A673 (cell line): ENCODE data around the gene SH3RF3. TPM values are rescaled to one million over a fixed set of nuclear protein-coding genes. Genes with fewer than 3 reads are reported as not detected.

Source experiments
- BruUV-seq: library from RNA; stranded (reverse); fragments of 400-500 nt; replicated peaks from 2 replicates; lab custom pipeline; 2021; lab: Mats Ljungman, UMichigan
- CTCF ChIA-PET: fragments of 300-600 bp; sonication (Branson Sonifier 250); formaldehyde crosslinking; loops from one replicate; lab custom pipeline; 2022; ENCODE audit warnings: antibody characterized with exemption; lab: Charles Lee
- POLR2A ChIA-PET: fragments of 300-600 bp; sonication (Branson Sonifier 250); formaldehyde crosslinking; loops from one replicate; lab custom pipeline; 2022; ENCODE audit warnings: antibody characterized with exemption; ENCODE audit not compliant: low non-redundant PET; lab: Charles Lee
- DNase-seq: peaks from one replicate; pipeline ENCODE4 v3.0.0-alpha.2; 2015; ENCODE audit warnings: low spot score
- H3K27ac ChIP-seq: fragments of 200-600 bp; sonication (generic); 2 replicates; pipeline ENCODE4 v1.5.1; 2016; ENCODE audit warnings: mixed run types, low read depth, mild to moderate bottlenecking, mixed read lengths, antibody characterized with exemption, low read length; ENCODE audit not compliant: poor library complexity, severe bottlenecking
- H3K27me3 ChIP-seq: fragments of 200-600 bp; sonication (generic); replicated peaks from 2 replicates; pipeline ENCODE4 v1.6.1; 2017; ENCODE audit warnings: mixed run types, low read depth, mild to moderate bottlenecking, mixed read lengths, antibody characterized with exemption, low read length; ENCODE audit not compliant: insufficient read depth, poor library complexity
- H3K36me3 ChIP-seq: fragments of 200-600 bp; sonication (generic); 2 replicates; pipeline ENCODE4 v1.6.1; 2016; ENCODE audit warnings: mixed run types, mild to moderate bottlenecking, mixed read lengths, antibody characterized with exemption, low read length; ENCODE audit not compliant: insufficient read depth, poor library complexity, severe bottlenecking
- H3K4me1 ChIP-seq: fragments of 200-600 bp; sonication (generic); 2 replicates; pipeline ENCODE4 v1.6.1; 2017; ENCODE audit warnings: mixed run types, mild to moderate bottlenecking, mixed read lengths, antibody characterized with exemption, low read length; ENCODE audit not compliant: insufficient read depth, poor library complexity, severe bottlenecking
- H3K4me3 ChIP-seq: fragments of 200-600 bp; sonication (generic); 2 replicates; pipeline ENCODE4 v1.5.1; 2016; ENCODE audit warnings: low read depth, mixed run types, mild to moderate bottlenecking, mixed read lengths, low read length; ENCODE audit not compliant: poor library complexity, severe bottlenecking
- H3K9me3 ChIP-seq: fragments of 200-600 bp; sonication (generic); 2 replicates; pipeline ENCODE4 v1.6.1; 2016; ENCODE audit warnings: mixed run types, low read depth, mild to moderate bottlenecking, mixed read lengths, antibody characterized with exemption, low read length; ENCODE audit not compliant: poor library complexity, severe bottlenecking
- CTCF ChIP-seq: fragments of 300-800, 200-600 bp; sonication (generic); conservative IDR thresholded peaks from 2 replicates; pipeline ENCODE4 v1.5.1; 2017; ENCODE audit warnings: low read depth, mild to moderate bottlenecking, antibody characterized with exemption, low read length, moderate library complexity, mixed read lengths
- EZH2 ChIP-seq: fragments of 200-600 bp; sonication (generic); IDR thresholded peaks from 2 replicates; pipeline ENCODE4 v1.6.1; 2017; ENCODE audit warnings: borderline replicate concordance, low read depth, mild to moderate bottlenecking, mixed read lengths, antibody characterized with exemption, low read length; ENCODE audit not compliant: poor library complexity, severe bottlenecking
- intact Hi-C: fragments of 100-400 bp; cut with micrococcal nuclease; formaldehyde crosslinking; loops from one replicate; pipeline ENCODE4 v1.10.0; 2022; ENCODE audit not compliant: unreplicated experiment
- total RNA-seq: library from RNA; stranded (reverse); gene quantifications from 2 replicates; pipeline ENCODE4 v1.2.3, GENCODE V29; 2021

Gene SH3RF3
- total RNA-seq, 1 experiment from 2014 or later = 0.15 TPM

DNA sequence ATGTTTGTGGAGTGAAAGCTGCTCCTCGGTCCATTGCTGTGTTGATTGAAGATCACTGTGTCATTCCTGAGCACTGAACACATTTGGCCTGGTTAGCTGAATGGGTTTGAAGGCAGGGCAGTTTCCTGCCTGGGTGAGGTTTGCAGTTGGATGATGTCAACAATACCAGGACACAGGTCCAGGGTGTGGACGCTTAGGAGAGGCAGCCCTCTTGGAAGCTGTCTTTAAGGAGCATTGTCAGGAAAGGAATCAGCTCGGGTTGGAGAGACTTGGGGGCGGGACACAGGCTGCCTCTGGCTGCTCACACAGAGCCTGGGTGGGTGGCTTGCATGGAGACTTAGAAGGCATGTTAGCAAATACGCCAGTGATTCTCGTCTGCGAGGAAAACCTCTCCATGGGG is 247.1 kb downstream of the SH3RF3 start:
- Histone ChIP-seq H3K4me3 (no peak overlapping the region), H3K27ac (no peak overlapping the region), H3K27me3 (no peaks in the 10 kb centered on the region), H3K4me1 (no peaks in the 10 kb centered on the region), H3K9me3 (no peaks in the 10 kb centered on the region), H3K36me3 (no peaks in the 10 kb centered on the region)
- ChIA-PET CTCF (no interaction called here), POLR2A (no interaction called here)
- no TSS peak for BruUV-seq
- no peak for DNase-seq
- TF ChIP-seq EZH2 = no peak
- intact Hi-C loops = no loop called here

- no peak for DNase-seq
These were observed 247.9 kb downstream of the SH3RF3 start for GRCh38 chr2:109376796-109377495.

GRCh38 chr2:109377976-109378375 is 249.0 kb downstream of the SH3RF3 start:
- BruUV-seq = no TSS peak
- no peak overlapping the region for H3K27ac ChIP-seq
- POLR2A ChIA-PET = no interaction called here
- H3K36me3 ChIP-seq = no peaks in the 10 kb centered on the region
- TF ChIP-seq EZH2 (no peak), CTCF (no peak)
- no peak for DNase-seq
- no peak overlapping the region for H3K4me3 ChIP-seq
- H3K27me3 ChIP-seq = no peaks in the 10 kb centered on the region
- H3K9me3 ChIP-seq = no peaks in the 10 kb centered on the region
- intact Hi-C loops = no loop called here
- H3K4me1 ChIP-seq = no peaks in the 10 kb centered on the region
- CTCF ChIA-PET = no interaction called here

More at GRCh38 chr2:109376796-109377495, 247.9 kb downstream of the SH3RF3 start:
- TF ChIP-seq CTCF (no peak), EZH2 (no peak)
- ChIA-PET CTCF (no interaction called here), POLR2A (no interaction called here)
- intact Hi-C loops = no loop called here
- H3K9me3 ChIP-seq = no peaks in the 10 kb centered on the region
- H3K4me1 ChIP-seq = no peaks in the 10 kb centered on the region
- no peaks in the 10 kb centered on the region for H3K27me3 ChIP-seq
- no TSS peak for BruUV-seq
- no peak overlapping the region for H3K27ac ChIP-seq
- H3K4me3 ChIP-seq = no peak overlapping the region
- no peaks in the 10 kb centered on the region for H3K36me3 ChIP-seq

- BruUV-seq = no TSS peak
- Histone ChIP-seq H3K4me1 (no peaks in the 10 kb centered on the region), H3K27me3 (no peaks in the 10 kb centered on the region), H3K36me3 (no peaks in the 10 kb centered on the region), H3K27ac (no peak overlapping the region), H3K9me3 (no peaks in the 10 kb centered on the region), H3K4me3 (no peak overlapping the region)
- intact Hi-C loops = no loop called here
- no peak for DNase-seq
- ChIA-PET CTCF (no interaction called here), POLR2A (no interaction called here)
- TF ChIP-seq CTCF = no peak
- TF ChIP-seq EZH2 = no peak
These were observed 249.7 kb downstream of the SH3RF3 start for GRCh38 chr2:109378682-109379081.
